Testis (tissue), 3 donors: Measurements from ENCODE around the gene PTPRK. TPM values are rescaled to one million over a fixed set of nuclear protein-coding genes. Genes with fewer than 3 reads are reported as not detected.

Source experiments
- DNase-seq: peaks from one replicate; pipeline ENCODE4 v3.0.0-alpha.2; 2019
- H3K27ac ChIP-seq, 2 donors: fragments of 200-600 bp; sonication (generic); one replicate each; pipeline ENCODE4 v1.5.1; 2019
- H3K27me3 ChIP-seq: fragments of 200-600 bp; sonication (generic); one replicate; pipeline ENCODE4 v1.5.1; 2019
- H3K36me3 ChIP-seq: fragments of 200-600 bp; sonication (generic); one replicate; pipeline ENCODE4 v1.5.1; 2017; ENCODE audit warnings: low read depth; ENCODE audit errors: missing control alignments
- H3K4me1 ChIP-seq: fragments of 200-600 bp; sonication (generic); one replicate; pipeline ENCODE4 v1.5.1; 2019
- H3K4me3 ChIP-seq, 2 donors: fragments of 200-600 bp; sonication (generic); one replicate each; pipeline ENCODE4 v1.5.1; 2017 to 2019
- H3K9me3 ChIP-seq: fragments of 200-600 bp; sonication (generic); one replicate; pipeline ENCODE4 v1.5.1; 2017
- POLR2A ChIP-seq: fragments of 450-650 bp; IDR thresholded peaks from one replicate; pipeline ENCODE4 v1.6.1; 2017; ENCODE audit warnings: antibody characterized with exemption, mild to moderate bottlenecking, moderate library complexity
- WGBS, 2 donors: methylation state at CpG; one replicate each; pipeline ENCODE4 v1.1.5; 2018; 5-methylcytosine and 5-hydroxymethylcytosine counted together
- intact Hi-C: fragments of 100-400 bp; cut with DNase I; formaldehyde crosslinking; loops from one replicate; pipeline ENCODE4 v1.15.1; 2023; ENCODE audit warnings: low total_unique reads
- polyA plus RNA-seq: library from polyadenylated mRNA; stranded (reverse); fragments of 350-450 nt; fragmentation: Illumina TruSeq; extraction: RNeasy Lipid Tissue Mini Kit (QIAGEN cat#74804); gene quantifications from one replicate; pipeline ENCODE4 v1.2.3, GENCODE V29; 2014; ENCODE audit warnings: low read depth, low replicate concordance; ENCODE audit not compliant: insufficient read depth
- total RNA-seq, 2 donors: library from RNA; depleted of rRNA; stranded (reverse); fragments of >200 nt; gene quantifications; one replicate each; pipeline ENCODE4 v1.2.3, GENCODE V29; 2016
- TF ChIP-seq, protein P1 (sequence below), 3 experiments: fragments of 450-650 bp in 2 of 3; fragments of 200-600 bp in 1 of 3; sonication (generic) in 1 of 3; IDR thresholded peaks; one replicate each; pipeline ENCODE4 v1.5.1; 2016 to 2019; ENCODE audit warnings: antibody characterized with exemption in 3 of 3, mild to moderate bottlenecking in 2 of 3, moderate library complexity in 1 of 3

PTPRK gene
- total and polyA plus RNA-seq, 3 donors from 2014 or later = 9.1 to 13.3 (median 12.5) TPM

DNA sequence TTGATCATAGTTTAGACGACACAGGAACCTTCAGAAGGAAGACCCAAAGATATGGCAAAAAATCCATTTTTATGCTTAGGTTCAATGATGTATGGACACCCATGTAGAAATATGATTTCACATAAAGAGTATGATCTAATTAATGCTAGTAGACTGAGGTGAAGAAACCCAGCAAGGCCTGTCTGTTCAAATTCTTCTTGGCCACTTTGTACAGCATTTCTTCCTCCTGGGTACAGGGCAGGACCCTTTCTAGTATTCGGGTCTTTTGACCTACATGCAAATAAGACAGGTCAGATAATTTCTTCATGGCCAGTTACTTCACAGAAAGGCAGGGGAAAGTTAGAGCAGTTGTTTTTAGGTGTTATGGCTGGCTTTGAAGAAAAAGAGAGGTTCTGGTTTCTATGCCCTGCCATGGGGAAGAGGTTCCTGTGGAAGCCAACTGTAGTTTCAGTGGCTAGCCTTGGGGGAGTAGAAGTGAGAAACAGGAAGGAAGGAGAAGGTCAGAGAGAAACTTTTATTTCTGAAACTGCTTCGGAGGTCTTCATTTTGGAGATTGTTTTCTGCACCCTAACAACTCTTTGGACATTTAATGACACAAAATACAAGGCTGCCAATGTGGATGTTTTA, 208.3 kb downstream of the PTPRK start:
- 75 to 80% methylated on average over 3 of the region's 3 CpGs for WGBS, 2 donors
- no peaks in the 10 kb centered on the region for H3K27me3 ChIP-seq
- H3K4me3 ChIP-seq = no peak overlapping the region
- no peaks in the 10 kb centered on the region for H3K9me3 ChIP-seq
- no peaks in the 10 kb centered on the region for H3K36me3 ChIP-seq
- TF ChIP-seq, protein P1, sequence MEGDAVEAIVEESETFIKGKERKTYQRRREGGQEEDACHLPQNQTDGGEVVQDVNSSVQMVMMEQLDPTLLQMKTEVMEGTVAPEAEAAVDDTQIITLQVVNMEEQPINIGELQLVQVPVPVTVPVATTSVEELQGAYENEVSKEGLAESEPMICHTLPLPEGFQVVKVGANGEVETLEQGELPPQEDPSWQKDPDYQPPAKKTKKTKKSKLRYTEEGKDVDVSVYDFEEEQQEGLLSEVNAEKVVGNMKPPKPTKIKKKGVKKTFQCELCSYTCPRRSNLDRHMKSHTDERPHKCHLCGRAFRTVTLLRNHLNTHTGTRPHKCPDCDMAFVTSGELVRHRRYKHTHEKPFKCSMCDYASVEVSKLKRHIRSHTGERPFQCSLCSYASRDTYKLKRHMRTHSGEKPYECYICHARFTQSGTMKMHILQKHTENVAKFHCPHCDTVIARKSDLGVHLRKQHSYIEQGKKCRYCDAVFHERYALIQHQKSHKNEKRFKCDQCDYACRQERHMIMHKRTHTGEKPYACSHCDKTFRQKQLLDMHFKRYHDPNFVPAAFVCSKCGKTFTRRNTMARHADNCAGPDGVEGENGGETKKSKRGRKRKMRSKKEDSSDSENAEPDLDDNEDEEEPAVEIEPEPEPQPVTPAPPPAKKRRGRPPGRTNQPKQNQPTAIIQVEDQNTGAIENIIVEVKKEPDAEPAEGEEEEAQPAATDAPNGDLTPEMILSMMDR (IDR thresholded peaks at IDR 0.05) = no peak
- no peak for TF ChIP-seq POLR2A
- no peak overlapping the region for H3K27ac ChIP-seq
- intact Hi-C loops = no loop called here
- no peaks in the 10 kb centered on the region for H3K4me1 ChIP-seq
- DNase-seq = no peak

DNA sequence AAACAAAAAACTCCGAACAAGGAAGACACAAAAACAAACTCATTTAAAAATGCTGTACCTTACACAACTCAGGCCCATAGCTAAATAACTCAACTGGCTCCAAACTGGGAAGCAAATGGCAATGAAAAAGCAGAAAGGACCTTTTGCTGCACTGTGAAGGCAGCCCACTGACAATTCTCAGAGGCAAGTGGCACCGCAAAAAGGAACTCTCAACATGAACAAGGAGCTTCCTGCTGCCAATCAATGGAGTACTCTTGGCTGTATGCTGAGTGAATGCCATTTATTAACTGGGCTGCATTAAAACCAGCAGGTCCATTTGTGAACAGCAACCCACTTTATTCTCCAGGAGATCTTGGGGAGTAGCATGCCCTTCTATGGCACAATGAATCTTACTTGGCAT, 209.9 kb downstream of the PTPRK start:
- H3K4me1 ChIP-seq = no peaks in the 10 kb centered on the region
- no peaks in the 10 kb centered on the region for H3K36me3 ChIP-seq
- TF ChIP-seq, protein P1 (IDR thresholded peaks at IDR 0.05) = no peak
- no peak for TF ChIP-seq POLR2A
- H3K4me3 ChIP-seq = no peak overlapping the region
- intact Hi-C loops = no loop called here
- no peaks in the 10 kb centered on the region for H3K27me3 ChIP-seq
- no peak overlapping the region for H3K27ac ChIP-seq
- H3K9me3 ChIP-seq = no peaks in the 10 kb centered on the region
- no peak for DNase-seq
- 72 to 87% methylated on average over 2 of the region's 2 CpGs for WGBS, 2 donors

DNA sequence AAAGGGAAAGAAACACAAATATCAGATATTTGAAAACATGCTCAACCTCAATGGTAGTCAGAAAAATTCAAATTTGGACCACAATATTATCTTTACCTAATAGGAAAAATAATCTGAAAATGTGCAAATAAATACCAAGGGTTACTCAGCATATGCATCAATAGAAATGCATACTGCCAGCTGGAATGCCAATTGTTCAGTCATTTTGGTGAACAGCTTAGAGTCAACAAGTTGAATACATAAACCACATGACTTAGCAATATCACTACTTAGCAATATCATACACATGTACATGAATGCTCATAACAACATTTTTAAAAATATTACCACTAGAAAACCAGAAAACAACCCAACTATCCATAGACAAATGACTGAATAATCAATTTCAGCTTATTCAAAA, 212.7 kb downstream of the PTPRK start:
- no peaks in the 10 kb centered on the region for H3K27me3 ChIP-seq
- no peaks in the 10 kb centered on the region for H3K4me1 ChIP-seq
- no peak overlapping the region for H3K4me3 ChIP-seq
- H3K36me3 ChIP-seq = no peaks in the 10 kb centered on the region
- H3K27ac ChIP-seq = no peak overlapping the region
- TF ChIP-seq, protein P1 (IDR thresholded peaks at IDR 0.05) = no peak
- no peak for TF ChIP-seq POLR2A
- H3K9me3 ChIP-seq = no peaks in the 10 kb centered on the region
- no peak for DNase-seq
- intact Hi-C loops = no loop called here

DNA sequence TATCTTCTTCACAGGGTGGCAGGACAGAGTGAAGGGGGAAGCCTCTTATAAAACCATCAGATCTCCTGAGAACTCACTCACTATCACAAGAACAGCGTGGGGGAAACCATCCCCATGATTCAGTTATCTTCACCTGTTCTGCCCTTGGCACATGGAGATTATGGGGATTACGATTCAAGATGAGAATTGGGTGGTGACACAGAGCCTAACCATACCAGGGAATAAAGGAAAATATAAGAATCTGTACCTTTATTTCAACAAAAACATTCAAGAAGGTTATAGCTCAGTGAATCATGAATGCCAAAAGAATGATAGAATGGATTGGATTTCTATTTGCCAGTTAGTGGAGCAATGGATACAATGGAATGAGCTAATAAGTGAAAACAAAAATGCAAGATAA, 214.4 kb downstream of the PTPRK start:
- Histone ChIP-seq H3K4me3 (no peak overlapping the region), H3K4me1 (no peaks in the 10 kb centered on the region), H3K27me3 (no peaks in the 10 kb centered on the region), H3K9me3 (no peaks in the 10 kb centered on the region), H3K27ac (no peak overlapping the region), H3K36me3 (no peaks in the 10 kb centered on the region)
- no peak for DNase-seq
- 81 to 94% methylated on average over 2 of the region's 2 CpGs for WGBS, 2 donors
- TF ChIP-seq, protein P1 (IDR thresholded peaks at IDR 0.05) = no peak
- TF ChIP-seq POLR2A = no peak
- intact Hi-C loops = no loop called here

DNA sequence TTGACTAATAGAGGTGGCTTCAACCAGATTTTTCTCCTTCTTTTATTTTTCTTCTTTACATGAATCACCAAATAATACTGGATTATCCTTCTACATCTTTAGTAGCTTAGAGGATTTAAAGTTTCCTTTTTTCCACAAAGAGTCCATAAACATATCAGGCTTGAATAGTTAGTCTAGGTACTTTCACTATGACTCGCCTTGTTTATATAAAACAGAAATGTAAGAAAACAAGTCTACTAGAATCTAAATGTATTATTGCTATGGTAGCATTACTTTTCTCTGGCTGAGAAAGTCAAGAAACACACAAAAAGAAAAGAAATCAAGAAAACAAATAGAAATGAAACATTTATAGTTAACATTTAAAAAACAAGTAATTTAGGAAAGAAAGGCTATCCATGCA, 215.2 kb downstream of the PTPRK start:
- H3K36me3 ChIP-seq = no peaks in the 10 kb centered on the region
- TF ChIP-seq, protein P1 (IDR thresholded peaks at IDR 0.05) = no peak
- no peak for TF ChIP-seq POLR2A
- no peak for DNase-seq
- H3K4me1 ChIP-seq = no peaks in the 10 kb centered on the region
- H3K27ac ChIP-seq = no peak overlapping the region
- H3K4me3 ChIP-seq = no peak overlapping the region
- no peaks in the 10 kb centered on the region for H3K27me3 ChIP-seq
- intact Hi-C loops = no loop called here
- WGBS, 2 donors = 88 to 96% methylated on average over 1 of the region's 1 CpG
- no peaks in the 10 kb centered on the region for H3K9me3 ChIP-seq
